GM21786 (cell line): ENCODE data around the gene KCNIP1.

Source experiments
- ATAC-seq: cut with Tn5 transposase; IDR thresholded peaks from one replicate; pipeline ENCODE4 v1.9.1; 2021; ENCODE audit not compliant: unreplicated experiment

The KCNIP1 gene

DNA sequence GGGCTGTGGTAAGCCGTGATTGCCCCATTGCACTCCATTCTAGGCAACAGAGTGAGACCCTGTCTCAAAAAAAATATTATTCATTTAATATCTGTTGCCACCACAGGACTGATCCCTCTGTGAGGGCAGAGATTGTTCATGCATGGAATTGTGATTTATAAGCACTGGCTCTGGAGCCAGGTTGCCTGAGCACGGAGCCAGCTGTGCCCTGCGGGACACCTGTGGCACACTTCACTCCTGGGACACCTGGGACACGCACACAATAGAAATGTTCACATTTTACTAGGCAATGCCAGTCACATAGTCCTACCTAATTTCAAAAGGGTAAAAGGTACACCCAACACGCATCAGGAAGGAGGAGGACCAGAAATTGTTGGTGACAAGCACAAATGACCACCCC lies 196.7 kb downstream of the KCNIP1 start:
- ATAC-seq = no peak

- ATAC-seq = no peak
These were observed 197.5 kb downstream of the KCNIP1 start for GRCh38 chr5:170701334-170701733.

DNA sequence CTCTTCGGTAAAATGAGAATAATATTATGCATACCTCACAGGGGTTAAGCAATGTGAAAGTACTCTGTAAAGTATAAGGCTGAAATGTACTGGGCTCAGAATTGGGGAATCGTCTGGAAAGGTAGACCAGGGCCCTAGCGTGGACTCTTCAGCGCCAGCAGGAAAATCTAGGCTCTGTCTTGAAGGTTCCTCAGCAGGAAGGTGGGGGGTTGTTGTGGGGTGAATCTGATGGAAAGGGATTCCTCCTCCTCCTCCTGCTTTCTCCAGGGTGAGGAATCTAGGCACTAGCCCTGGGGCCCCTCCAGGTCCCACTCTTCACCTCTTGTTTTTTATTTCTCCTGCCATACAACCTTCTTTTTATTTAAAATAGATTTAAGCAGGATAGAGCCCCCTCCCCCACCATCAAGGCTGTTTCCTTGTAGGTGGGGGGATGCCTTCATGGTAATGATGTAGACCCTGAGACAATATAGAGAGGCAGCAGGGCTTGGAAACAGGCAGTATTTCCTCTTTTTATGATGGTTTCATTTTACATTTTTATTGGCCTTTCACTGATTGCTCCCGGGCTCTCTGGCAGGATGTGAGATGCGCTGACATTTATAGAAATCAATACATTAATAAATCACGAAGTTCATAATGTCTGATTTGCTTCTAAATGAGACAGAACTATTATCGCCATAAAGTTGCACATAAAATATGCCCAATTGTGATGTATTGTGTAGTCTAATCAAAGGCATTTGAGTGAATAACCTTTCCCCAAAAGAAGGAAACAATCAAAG lies 200.8 kb downstream of the KCNIP1 start:
- no peak for ATAC-seq

DNA sequence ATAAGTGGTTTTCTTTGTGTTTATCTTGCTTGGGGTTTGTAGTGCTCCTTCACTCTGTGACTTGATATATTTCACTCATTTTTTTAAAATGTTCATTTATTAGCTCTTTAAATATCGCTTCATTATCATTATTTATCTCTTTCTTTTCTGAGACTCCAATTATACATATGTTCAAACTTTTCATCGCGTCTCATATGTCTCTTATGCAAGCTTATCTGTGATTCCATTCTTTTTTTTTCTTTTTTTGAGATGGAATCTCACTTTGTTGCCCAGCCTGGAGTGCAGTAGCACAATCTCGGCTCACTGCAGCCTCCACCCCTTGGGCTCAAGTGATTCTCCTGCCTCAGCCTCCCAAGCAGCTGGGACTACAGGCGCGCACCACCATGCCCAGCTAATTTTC lies 205.8 kb downstream of the KCNIP1 start:
- no peak for ATAC-seq

GRCh38 chr5:170711300-170711699 lies 207.5 kb downstream of the KCNIP1 start:
- no peak for ATAC-seq

DNA sequence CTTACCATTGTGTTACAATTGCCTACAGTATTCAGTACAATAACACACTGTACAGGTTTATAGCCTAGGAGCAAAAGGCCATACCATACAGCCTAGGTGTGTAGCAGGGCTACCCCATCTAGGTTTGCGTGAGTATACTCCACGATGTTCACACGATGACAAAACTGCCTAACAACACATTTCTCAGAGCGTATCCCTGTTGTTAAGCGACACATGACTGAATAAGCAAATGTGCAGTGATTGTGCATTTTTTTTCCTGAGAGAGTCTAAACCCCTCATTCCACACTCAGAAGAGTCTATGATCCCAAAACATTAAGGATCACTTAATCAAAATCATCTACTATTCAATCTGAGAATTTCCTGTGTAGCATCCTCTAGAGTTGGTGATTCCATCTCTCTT lies 211.3 kb downstream of the KCNIP1 start:
- no peak for ATAC-seq

- ATAC-seq = no peak
These were observed 212.6 kb downstream of the KCNIP1 start for GRCh38 chr5:170716396-170716795.

DNA sequence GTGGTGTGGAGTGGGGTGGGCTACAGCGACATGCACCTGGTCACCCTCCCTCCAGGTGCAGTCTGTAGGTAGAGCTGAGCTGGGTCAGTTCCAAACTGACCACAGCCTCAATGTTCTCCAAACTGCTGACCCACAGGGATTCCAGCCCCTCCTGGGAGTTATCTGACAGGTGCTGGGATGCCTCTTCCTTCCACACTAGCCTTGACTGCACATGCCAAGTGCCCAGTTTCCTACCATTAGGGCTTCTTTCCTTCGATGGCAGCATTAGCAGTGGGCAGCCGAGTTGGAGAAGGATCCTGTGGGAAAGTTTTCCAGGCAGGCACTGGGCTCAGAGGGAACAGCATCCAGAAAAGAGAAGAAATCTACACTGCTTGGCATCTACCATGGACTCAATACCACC lies 215.7 kb downstream of the KCNIP1 start:
- no peak for ATAC-seq

DNA sequence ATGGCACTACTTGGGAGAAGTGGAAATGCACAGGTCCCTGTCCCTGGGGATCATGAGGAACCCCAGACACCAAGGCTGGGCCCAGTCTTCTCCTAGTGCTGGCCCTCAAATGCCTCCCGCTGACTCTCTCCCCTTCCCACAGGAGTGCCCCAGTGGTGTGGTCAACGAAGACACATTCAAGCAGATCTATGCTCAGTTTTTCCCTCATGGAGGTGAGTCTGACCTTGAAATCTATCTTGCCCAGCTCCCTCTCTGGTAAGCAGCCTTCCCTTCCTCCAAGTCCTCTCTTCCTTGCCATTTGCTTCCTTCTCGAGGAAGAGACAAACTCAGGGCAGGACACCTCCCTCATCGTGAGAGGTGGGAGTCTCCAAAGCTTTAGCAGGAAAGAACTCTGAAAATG lies 216.4 kb downstream of the KCNIP1 start:
- ATAC-seq = no peak

- no peak for ATAC-seq
These were observed 217.2 kb downstream of the KCNIP1 start for GRCh38 chr5:170720984-170721383.

- no peak for ATAC-seq
These were observed 217.9 kb downstream of the KCNIP1 start for GRCh38 chr5:170721681-170722080.

DNA sequence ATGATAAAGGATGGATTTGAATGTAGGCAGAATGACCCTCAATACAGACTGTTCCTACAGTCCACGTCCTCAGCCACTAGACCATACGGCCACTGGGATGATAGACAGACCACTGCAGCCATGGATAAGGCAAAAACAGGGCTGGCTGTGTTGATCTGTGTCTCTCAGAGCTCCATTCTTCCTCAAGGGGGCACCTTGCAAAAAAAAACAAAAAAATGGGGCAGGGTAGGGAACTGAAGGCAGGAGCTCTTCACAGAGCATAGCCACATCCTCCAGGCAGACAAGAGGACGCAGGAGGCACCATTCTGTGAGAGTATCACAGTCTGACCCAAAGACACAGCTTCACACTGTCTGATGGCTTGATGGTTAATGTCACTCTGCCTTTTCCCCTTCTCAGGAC lies 218.5 kb downstream of the KCNIP1 start:
- ATAC-seq = no peak

GRCh38 chr5:170731052-170731451 lies 227.2 kb downstream of the KCNIP1 start:
- no peak for ATAC-seq

GRCh38 chr5:170732685-170733084 lies 228.9 kb downstream of the KCNIP1 start:
- no peak for ATAC-seq

GRCh38 chr5:170736966-170737365 lies 233.1 kb downstream of the KCNIP1 start:
- ATAC-seq = no peak

- no peak for ATAC-seq
These were observed 233.8 kb downstream of the KCNIP1 start for GRCh38 chr5:170737591-170737990.

DNA sequence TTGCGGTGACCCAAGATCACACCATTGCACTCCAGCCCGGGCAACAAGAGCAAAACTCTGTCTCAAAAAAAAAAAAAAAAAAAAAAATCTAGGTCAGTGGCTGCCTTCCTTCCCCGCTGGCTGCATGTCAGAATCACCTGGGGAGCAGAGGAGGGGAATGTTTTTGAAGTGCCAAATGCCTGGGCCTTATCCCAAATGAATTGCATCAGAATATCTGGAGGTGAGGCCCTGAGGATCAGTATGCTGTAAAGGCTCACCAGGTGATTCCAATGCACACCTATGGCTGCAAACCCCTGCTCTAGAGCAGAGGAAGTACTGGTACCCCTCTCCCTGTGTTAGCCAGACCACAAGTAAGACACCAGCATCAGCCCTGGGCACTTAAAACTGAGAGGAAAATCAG lies 235.0 kb downstream of the KCNIP1 start:
- no peak for ATAC-seq

DNA sequence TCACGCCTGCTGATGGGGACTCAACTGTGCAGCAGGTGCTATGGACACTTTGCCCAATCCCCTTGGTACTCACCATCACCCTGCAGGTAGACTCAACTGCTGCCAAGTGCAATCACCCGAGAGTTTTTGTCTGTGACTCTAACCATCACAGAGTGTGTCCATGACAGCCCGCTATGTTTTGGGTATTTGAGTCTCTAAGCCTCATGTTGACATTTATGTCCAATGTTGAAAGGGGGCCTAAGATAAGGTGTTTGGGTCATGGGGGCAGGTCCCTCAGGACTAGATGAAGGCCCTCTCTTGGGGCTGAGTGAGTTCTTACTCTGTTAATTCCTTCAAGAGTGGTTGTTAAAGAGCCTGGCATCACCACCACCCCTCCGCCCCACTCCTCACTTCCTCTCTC lies 235.6 kb downstream of the KCNIP1 start:
- ATAC-seq = no peak

- ATAC-seq = no peak
These were observed 236.9 kb downstream of the KCNIP1 start for GRCh38 chr5:170740551-170741205.

GRCh38 chr5:170741801-170742200 lies 238.0 kb downstream of the KCNIP1 start:
- ATAC-seq = no peak

GRCh38 chr5:170743876-170744212 lies 240.0 kb downstream of the KCNIP1 start:
- ATAC-seq = no peak

DNA sequence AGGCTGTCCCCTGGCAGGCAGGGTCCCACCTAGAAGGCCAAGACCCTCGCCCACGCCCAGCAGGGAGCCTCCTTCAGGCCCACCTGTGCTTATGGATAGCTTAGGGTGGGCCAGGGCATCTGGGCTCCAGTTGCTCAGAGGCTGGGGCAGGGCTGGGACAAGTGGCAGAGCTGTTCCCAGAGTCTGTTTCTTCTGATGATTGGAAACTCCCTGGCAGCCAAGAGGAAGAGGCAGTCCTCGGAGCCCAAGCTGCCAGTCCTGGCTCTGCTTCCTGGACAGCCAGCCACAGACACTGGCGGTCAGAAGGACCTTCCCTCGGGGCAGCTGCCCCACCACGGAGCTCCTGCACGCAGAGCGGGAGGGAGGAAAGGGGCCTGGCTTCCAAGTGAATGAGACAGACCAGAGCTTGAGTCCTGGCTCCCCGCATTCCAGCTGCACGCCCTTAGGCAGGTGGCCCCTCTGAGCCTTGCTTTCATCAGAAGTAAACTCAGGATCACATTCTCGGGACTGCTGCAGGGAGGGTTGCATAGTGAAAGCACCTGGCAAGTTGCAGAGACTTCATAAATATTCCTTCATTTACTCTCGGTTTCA lies 241.8 kb downstream of the KCNIP1 start:
- no peak for ATAC-seq
